GM21447 (cell line): ENCODE data around the gene TPH1.
A peak's percentile ranks its signal among the peaks of the same experiment; 100 is the strongest.
"Not testable (repeated sequence)": the region's sequence is repeated elsewhere in the genome, so short reads cannot be mapped to it uniquely, and the experiment has no call there.

Source experiments
- ATAC-seq: cut with Tn5 transposase; IDR thresholded peaks from one replicate; pipeline ENCODE4 v1.9.1; 2021; ENCODE audit not compliant: unreplicated experiment

The TPH1 gene

DNA sequence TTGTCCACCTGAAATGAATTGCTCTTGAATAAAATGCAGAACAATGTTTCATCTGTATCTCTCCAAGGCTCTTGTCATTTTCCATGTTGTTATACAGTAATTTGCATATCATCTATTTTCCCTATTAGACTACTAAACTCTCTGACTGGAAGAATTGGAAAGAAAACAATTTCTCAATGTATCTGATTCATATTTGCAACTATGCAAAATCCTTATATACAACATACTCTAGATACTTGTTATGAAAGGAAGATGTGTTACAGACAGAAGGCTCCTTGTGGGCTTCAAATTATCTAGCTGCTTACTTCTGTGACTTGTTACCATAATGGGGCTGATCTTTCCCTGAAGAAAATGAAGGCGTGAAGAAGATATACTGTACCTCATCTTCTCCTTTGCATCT lies 23.6 kb downstream of the TPH1 start:
- ATAC-seq: no peak

DNA sequence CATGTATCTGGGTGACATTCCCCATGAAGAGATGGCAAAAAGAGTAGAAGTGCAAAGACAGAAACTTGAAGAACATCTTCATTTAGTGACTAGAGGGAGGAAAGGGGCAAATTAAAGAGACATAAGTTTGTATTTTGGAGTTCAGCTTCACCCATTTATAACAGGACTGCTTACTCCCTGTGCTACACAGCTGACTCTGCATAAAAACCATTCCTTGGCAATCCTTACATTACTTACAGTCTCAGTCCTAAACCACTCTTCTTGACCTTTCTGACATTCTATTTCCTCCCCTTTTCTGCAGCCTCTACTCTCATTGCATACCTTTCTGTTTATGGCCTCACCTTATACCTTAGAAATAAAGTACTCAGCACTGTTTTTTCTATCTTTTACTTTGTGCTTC lies 26.4 kb downstream of the TPH1 start:
- ATAC-seq: no peak

DNA sequence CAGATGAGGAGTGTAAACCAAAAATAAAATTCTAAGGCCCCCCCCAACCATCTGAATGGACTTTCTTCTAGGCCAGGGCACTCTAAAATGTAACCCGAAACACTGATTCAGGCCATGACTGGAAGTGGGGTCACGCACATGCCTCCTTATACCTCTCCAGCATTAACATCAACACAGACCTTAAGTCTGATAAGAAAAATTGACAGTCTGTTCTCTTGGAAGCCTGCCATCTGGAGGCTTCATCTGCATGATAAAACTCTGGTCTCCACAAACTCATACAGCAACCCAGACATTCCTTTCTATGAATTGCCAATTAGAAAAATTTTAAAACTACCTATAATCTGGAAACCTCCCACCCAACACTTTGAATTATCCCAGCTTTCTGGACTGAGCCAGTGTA lies 29.3 kb downstream of the TPH1 start:
- no peak for ATAC-seq

GRCh38 chr11:18014876-18015275 lies 31.2 kb downstream of the TPH1 start:
- no peak for ATAC-seq

- no peak for ATAC-seq
Measured at GRCh38 chr11:18013790-18014507, 32.1 kb downstream of the TPH1 start.

GRCh38 chr11:18012906-18013781 lies 32.9 kb downstream of the TPH1 start, which contains the start of gene SERGEF:
Gene SERGEF (minus strand): TSS chr11:18013047. CDS start chr11:18013010, 37 bp downstream.
- peak; percentile 90 for ATAC-seq

DNA sequence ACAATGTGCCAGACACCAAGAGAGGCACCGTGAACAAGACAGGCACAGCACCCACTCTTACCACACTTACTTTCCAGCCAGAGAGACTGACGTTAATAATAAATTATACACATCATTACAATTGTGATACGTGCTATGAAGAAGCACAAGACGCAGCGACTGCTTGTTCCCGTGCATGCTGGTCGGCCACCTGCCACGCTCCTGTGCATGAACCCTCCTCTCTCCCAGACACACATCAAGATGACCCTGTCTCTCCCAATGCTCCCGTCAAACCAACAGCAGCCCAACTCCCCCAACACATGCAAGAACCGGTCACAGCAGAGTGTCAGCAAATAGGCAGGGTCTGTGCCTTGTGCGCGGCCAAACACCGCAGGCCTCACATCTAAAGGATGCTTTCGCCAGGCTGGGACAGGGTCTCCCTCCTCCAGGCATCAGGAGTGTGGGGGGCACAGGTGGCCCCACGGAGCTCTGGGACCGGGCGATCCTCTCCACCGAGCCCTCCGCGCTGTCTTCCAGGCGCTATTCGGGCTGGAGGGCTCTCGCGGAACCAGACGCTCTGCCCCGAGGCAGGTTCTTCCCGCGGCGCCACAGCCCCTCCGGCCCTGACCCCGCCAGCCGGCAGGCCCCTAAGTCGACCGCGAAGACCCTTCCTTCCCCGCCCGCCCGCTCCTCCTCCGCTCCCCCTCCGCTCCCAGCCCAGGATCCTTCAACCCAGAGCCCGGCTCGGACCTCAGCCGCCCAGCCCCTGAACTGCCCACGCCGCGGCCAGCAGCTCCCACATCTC lies 33.8 kb downstream of the TPH1 start:
- ATAC-seq: peak; percentile 7

DNA sequence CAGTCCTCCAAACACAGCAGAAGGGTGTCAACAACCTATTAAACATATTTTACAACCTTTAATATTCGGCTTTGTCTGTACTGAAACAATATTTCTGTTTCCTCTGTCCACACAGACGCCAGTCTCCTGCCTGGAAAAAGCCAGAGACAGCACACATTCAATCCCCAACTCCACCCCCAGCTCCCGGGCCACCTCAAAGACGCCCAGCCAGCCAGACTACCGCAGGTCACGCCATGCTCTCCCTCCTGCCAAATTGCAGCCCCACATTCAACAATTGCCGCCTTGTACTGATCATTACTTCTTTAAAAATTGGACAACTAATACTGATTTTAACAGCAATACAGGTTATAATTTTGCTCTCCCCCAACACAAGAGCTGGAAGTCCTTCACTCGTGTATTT lies 34.4 kb downstream of the TPH1 start:
- ATAC-seq: no peak

GRCh38 chr11:18010977-18011586 lies 35.0 kb downstream of the TPH1 start:
- no peak for ATAC-seq

- ATAC-seq: no peak
Measured at GRCh38 chr11:18010121-18010670, 35.9 kb downstream of the TPH1 start.

GRCh38 chr11:18005376-18006129 lies 40.5 kb downstream of the TPH1 start:
- no peak for ATAC-seq

GRCh38 chr11:18001191-18001590 lies 44.9 kb downstream of the TPH1 start:
- ATAC-seq: peak; percentile 13

GRCh38 chr11:18000760-18001159 lies 45.3 kb downstream of the TPH1 start:
- ATAC-seq: peak; percentile 90

- not testable (repeated sequence) for ATAC-seq
Measured at GRCh38 chr11:18000128-18000527, 45.9 kb downstream of the TPH1 start.
